Gastrocnemius medialis (tissue), 4 donors: ENCODE measurements around the gene KIF18B.

Experiments
- CTCF ChIP-seq, 5 experiments: fragments of 450-650 bp in 3 of 5; fragments of 200-600 bp in 2 of 5; sonication (generic) in 2 of 5; IDR thresholded peaks in 4 of 5; conservative IDR thresholded peaks in 1 of 5; 1 replicate in 4 of 5; 2 replicates in 1 of 5; pipeline ENCODE4 v1.5.1; 2016 to 2019; ENCODE audit warnings: antibody characterized with exemption in 5 of 5, mild to moderate bottlenecking in 3 of 5, moderate library complexity in 3 of 5
- POLR2A ChIP-seq, 2 donors: fragments of 450-650 bp; IDR thresholded peaks; one replicate each; pipeline ENCODE4 v1.6.1; 2017; ENCODE audit warnings: antibody characterized with exemption in 2 of 2, mild to moderate bottlenecking in 2 of 2, moderate library complexity in 2 of 2

GRCh38 chr17:44898768-44899073 lies 48.9 kb downstream of the KIF18B start:
- TF ChIP-seq POLR2A (IDR thresholded peaks at IDR 0.05) (no peak), CTCF (IDR thresholded peaks at IDR 0.05 in 4 of 5, conservative IDR thresholded peaks at IDR 0.05 in 1 of 5) (no peak)
